Vagina (tissue), 2 donors: ENCODE data around the gene JAG2.

Source experiments
- CTCF ChIP-seq, 3 experiments: fragments of 450-650 bp in 2 of 3; fragments of 200-600 bp in 1 of 3; sonication (generic) in 1 of 3; IDR thresholded peaks; one replicate each; pipeline ENCODE4 v1.5.1; 2017 to 2019; ENCODE audit warnings: antibody characterized with exemption in 3 of 3, mild to moderate bottlenecking in 2 of 3, moderate library complexity in 2 of 3
- POLR2A ChIP-seq, 2 donors: fragments of 450-650 bp; IDR thresholded peaks; one replicate each; pipeline ENCODE4 v1.6.1; 2017; ENCODE audit warnings: antibody characterized with exemption in 2 of 2, mild to moderate bottlenecking in 2 of 2, moderate library complexity in 2 of 2
- POLR2AphosphoS5 ChIP-seq, 2 donors: sonication (generic); formaldehyde crosslinking; IDR thresholded peaks; one replicate each; pipeline ENCODE4 v1.9.0; 2017; ENCODE audit warnings: antibody characterized with exemption in 2 of 2, mild to moderate bottlenecking in 2 of 2, low read depth in 1 of 2; ENCODE audit not compliant: insufficient read depth in 1 of 2

GRCh38 chr14:105173145-105173544 lies 4.6 kb upstream of the JAG2 start:
- TF ChIP-seq CTCF (IDR thresholded peaks at IDR 0.05) = no peak
- no peak for TF ChIP-seq POLR2A (IDR thresholded peaks at IDR 0.05)
- TF ChIP-seq POLR2AphosphoS5 (IDR thresholded peaks at IDR 0.05; ENCODE audit: insufficient read depth in 1 of 2, low read depth in 1 of 2) = no peak
